Measurements from ENCODE around the gene SKA1.
A peak's percentile ranks its signal among the peaks of the same experiment; 100 is the strongest.

Gene SKA1, protein sequence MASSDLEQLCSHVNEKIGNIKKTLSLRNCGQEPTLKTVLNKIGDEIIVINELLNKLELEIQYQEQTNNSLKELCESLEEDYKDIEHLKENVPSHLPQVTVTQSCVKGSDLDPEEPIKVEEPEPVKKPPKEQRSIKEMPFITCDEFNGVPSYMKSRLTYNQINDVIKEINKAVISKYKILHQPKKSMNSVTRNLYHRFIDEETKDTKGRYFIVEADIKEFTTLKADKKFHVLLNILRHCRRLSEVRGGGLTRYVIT

DNA sequence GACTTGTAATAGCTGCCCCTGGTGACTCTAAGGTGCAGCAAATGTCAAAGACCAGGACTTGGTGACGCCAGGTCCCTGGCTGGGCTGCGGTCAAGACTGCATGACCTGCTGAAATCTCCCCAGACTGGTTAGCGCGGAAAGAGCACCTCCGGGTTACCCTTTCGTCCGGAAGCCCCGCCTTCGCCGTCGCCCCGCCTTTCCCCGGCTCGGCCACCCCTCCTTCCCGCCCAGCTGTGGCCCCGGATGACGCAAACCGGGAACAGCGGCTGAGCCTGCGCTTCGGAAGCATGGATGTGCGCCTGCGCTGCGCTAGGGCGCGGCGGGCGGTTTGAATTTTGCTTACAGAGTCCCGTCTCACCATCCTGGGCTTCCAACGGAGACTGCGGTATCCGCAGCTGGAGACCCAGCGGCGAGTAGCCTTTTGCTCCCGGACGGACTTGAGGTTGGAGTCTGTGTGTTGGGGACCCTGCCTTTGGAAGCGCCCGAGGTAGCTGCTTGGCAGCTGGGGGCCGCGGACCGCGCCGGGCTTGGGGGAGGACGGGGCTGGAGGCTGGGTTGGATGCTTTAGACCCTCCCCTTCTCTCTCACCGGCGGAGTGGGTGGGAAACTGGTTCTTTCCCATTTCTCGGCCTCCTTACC lies at the start of gene SKA1:
TSS of gene SKA1 (plus strand) at position 294 of the 639 bp plus-strand sequence. CDS start 785 bp downstream, outside the sequence.
- peak; percentile 87 for FAIRE-seq

DNA sequence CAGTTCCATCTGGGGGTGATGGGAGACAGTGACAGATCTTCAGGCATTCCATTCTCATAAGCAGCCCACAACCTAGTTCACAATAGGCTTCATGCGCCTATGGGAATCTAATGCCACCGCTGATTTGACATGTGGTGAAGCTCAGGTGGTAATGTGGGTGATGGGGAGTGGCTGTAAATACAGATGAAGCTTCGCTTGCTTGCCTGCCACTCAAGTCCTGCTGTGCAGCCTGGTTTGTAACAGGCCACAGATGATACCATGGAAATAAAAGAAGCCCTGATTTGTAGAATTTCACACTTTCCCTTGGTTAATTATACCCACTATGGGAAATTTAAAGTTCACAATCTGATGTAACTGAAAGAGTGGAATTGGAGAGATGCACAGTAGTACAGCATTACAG lies 46.9 kb upstream of the SKA1 start:
- FAIRE-seq, result no peak

DNA sequence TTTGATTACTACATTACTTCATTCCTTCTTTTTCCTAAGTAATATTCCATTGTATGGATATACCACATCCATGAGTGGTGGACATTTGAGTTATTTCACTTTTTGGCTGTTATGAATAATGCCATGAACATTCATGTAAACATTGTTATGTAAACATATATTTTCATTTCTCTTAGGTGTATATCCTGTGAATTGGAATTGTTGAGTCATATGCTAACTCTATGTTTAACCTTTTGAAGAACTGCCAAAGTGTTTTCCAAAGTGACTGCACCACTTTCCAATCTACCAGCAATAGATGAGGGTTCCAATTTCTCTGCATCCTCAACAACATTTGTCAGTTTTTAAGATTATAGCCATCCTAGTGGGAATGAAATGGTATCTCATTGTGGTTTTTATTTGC lies 44.7 kb upstream of the SKA1 start:
- no peak for FAIRE-seq

DNA sequence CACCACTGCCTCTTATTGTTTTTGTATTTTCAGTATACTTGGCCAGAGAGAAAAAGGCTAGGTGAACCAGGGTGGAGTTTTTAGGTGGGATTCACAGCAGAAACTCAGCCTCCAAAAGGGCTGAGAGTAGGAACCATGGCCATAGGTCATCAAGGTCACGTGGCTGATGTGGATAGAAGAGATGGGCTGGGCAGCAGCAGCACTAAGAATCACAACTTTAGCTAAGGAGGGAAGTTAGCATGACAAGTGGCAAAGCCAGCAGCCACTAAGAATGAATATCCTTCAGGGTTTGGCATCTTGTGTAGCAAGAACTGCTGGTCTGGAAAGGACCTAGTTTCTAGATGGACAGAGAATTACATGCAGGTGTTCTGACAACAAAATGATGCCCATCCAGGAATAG lies 43.2 kb upstream of the SKA1 start:
- FAIRE-seq, result no peak

DNA sequence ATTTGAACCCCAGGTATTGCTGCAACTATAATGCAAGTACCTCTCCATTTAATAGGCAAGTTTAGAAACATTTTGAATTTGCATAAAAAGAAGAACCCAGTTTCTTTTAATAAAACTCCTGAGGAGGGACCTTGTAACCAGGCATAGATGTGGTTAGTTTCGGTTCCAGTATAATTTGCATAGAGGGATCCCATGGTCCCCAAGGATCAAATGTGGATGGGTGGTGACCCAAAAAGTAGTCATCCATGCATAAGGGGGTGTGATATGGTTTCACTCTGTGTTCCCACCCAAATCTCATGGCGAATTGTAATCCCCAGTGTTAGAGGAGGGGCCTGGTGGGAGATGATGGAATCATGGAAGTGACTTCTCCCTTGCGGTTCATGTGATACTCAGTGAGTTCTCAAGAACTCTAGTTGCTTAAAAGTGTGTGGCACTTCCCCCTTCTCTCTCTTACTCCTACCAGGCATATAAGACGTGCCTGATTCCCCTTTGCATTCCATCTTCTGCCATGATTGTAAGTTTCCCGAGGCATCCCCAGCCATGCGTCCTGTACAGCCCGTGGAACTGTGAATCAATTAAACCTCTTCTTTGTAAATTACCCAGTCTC lies 40.2 kb upstream of the SKA1 start:
- no peak for FAIRE-seq

DNA sequence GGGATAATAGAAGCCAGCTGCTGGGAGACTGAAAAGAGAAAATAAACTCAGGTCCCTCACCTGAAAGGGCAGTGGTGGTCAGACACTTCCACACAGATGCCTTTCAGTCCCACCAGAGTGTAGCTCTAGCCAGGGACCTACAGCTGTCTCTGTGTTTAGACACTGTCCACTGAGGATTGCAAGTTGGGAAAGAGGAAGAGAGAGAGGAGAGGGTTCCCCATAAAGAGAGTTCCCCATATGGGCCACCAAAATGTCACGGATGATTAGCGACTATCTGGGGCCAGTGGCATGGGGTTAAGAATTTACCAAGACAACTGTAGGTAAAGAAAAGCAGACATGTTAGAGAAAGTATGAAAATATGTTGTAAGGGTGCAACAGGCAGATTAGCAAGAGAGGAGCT lies 36.7 kb upstream of the SKA1 start:
- FAIRE-seq, result no peak

DNA sequence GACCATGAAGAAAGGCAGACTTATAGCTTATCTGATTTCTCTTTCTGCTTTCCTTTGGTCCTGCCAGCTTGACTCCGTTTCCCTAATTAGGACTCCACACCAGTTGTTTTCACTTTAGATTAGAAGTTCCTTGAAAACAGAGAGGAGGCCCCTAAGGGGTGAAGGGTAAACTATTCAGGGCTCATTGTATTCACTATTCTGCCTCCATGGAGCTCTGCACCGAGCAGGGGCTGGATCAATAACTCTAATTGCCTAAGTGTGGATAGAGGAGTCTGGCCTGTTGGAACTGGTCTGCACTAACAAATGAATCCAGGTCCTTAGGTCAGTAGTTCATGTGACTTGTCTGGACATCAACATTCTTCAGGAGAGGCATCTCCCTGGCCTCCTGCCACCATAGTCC lies 36.1 kb upstream of the SKA1 start:
- no peak for FAIRE-seq

DNA sequence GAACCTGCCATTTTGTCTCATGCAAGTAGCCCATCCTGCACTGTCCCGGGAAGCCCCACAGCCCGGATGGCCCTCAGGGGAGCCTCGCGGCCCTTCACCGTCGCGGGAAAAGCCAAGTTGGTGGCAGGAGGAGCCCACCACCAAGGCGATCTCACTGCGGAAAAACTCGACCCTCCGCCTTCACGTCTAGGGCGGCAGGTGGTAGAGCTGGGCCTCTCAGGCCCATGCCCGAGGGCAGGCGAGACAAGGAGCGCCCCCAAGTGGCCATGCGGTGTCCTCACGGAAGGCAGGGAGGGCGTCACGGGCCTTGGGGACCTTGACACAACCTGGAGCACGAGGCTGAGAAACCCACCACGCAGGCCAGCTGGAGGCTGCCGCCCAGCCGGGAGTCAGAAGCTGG lies 34.8 kb upstream of the SKA1 start:
- no peak for FAIRE-seq

DNA sequence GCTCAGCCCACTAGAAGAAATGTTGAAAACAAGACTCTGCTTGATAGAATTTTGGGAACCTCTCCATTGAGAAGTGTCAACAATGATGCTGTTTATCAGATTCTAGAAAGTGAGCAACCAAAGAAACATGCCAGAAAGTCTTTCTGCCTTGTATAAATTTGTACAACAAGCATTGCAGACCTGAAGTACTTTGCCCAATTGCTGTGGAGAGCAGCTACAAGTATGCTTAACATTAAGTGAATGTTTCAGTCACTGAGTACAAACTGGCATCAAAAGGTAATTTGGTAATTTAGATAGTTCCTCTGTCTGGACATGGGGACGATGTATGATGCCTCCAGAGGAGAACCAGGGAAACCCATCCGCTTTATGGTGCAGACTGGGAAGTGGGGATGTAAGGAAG lies 33.4 kb upstream of the SKA1 start:
- FAIRE-seq, result no peak

DNA sequence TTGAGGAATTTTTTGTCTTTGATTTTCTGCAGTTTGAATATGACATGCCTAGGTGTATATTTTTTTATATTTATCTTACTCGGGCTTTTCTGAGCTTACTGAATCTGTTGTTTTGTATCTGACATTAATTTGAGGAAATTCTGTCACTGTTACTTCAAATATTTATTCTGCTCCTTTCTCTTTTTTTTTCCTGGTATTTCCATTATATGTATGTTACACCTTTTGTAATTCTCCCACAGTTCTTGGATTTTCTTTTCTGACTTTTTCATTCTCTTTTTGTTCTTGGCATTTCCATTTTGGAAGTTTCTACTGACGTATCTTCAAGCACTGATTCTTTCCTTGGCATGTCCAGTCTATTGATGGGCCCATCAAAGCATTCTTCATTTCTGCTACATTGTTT lies 24.1 kb upstream of the SKA1 start:
- FAIRE-seq, result no peak

DNA sequence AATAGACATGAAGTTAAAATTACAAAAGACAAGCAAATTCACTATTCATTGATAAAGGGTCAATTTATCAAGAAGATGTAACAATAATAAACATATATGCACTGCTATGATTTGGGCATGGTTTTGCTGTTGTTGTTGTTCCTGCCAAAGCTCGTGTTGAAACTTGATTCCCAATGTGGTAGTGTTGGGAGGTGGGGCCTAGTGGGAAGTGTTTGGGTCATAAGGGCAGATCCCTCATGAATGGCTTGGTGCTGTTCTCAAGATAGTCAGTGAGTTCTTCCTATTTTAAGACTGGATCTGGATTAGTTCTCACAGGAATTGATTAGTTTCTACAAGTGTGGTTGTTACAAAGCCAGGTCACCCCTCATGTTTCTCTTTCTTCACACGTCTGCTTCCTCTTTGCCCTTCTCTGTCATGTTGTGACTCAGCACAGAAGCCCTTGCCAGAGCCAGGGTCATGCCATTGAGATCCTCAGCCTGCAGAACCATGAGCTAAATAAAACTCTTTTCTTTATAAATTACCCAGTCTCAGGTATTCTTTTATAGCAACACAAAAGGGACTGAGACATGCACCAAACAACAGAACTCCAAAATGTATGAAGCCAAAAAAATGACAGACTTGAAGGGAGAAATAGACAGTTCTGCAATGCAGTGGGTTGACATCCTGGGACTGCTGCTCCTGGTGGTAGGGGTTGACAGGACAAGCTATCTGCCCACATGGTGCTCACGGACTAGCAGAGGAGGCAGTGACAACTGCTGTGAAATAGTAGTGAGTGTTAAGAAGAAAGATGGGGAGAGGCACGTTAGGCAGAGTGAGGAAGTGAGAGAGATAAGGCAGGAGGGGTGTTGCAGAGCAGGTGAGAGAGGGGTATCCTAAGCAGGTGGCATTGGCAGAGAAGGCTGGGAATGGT lies 18.6 kb upstream of the SKA1 start:
- no peak for FAIRE-seq

DNA sequence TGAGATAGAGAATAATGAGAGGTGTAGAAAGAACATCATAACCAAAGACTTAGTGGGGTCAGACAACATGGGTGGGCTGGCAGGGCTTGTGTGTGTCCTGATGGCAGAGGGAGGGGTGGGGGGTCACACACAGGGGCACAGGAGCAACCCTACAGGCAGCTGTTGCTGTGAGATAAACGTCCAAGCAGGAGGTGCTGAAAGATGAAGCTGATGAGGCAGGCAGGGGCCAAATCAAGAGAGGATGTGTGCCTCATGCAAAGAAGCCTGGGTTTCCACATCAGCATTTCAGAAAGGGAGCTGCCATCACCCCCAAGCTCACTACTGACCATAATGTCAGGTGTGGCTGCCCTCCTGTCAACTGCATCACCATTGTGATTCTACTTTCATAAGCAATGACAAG lies 16.0 kb upstream of the SKA1 start:
- no peak for FAIRE-seq

DNA sequence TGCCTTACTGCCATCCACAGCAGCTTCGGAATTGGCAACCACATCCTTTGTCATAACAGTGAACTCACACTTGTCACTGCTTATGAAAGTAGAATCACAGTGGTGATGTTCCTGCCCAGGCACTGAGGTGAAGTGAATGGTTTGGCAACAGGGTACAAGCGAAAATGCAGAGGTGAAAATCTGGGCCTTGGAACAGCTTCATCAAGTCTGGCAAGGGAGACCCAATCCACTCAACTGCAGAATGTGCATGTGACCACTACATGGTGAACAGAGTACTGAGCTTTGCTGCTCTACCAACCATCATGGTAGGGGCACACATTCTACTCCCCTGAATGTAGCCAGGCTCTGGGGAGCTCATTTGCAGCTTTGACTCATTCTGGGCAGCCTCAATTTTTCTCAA lies 15.0 kb upstream of the SKA1 start:
- no peak for FAIRE-seq

DNA sequence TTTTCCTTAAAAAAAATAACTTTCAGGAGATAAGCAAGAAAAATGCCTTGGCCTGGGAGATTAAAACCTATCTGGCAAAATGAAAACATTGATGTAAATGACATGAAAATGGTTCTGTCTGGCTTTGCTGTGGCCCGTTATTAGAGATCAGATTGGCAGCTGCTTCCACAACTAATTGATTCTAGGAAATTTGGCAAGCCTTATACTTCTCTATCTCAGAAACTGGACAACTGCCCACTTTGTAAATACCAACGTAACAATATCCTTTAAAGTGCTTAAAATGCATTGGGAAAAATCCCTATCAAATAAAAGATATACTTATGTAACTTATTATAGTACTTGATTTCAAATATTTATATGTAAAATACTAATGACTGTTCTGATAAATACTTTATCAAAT lies 14.2 kb upstream of the SKA1 start:
- FAIRE-seq, result no peak

DNA sequence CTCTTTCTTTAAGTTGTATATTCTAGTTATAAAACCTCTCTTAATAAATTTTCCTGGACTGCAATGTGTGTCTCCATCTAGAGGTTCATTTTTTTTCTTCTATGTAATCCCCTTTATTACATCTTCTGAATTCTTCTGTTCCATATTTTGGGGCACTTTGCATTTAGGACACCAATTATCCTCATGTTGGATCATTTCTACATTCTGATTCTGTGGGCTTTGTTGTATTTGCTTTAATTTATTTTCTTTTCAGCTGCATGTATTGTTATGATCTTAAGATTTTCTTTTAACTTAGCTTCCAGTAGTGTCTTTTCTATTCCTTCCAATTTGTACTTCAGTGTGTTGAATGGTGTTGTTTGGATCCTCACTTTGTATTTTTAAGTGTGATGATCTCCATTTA lies 5.2 kb upstream of the SKA1 start:
- FAIRE-seq, result no peak

DNA sequence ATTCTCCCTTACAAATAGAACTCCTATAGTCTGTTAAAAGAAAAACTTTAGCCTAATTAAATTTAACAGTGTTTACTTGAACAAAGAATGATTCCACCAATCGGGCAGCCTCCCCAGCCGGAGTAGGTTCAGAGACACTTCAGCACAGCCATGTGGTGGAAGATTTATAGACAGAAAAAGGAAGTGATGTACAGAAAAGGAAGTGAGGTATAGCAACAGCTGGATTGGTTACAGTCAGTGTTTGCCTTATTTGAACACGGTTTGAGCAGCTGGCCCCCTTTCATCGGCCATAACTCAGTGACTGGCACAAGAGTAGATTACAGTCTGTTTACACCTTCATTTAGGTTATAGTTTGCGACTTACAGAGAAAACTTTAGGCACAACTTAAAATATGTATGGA lies 2.1 kb upstream of the SKA1 start:
- FAIRE-seq, result no peak

DNA sequence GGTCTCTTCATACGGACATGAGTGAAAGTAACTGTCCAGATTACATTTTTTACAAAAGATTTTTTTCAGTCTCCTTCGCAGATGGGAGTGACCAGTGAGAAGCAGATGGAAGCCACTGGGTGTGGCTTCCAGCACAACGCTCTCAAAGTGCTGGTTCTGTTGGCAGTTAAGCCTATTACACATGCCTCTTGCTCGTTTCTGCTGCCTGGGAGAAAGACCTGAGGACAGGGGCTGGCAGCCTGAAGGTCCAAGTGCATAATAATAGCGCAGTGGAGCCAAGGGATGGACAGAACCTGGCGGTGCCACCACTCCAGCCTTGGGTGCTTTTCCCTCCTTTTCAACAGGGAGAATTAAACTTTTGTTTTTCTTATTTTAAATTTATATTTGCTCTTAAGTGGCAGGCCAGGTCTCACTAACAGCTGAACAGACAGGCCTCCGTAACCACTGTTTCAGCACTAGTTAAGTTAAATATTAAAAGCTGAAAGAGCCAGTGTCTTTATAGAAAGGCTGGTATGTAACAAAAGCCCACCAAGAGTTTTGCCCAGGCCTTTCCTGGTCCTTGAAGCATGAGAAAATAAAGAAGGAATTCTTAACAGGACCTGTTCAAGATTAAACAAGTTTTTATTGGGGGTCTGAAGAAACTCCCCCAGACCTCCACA lies 1.2 kb upstream of the SKA1 start:
- FAIRE-seq, result no peak

DNA sequence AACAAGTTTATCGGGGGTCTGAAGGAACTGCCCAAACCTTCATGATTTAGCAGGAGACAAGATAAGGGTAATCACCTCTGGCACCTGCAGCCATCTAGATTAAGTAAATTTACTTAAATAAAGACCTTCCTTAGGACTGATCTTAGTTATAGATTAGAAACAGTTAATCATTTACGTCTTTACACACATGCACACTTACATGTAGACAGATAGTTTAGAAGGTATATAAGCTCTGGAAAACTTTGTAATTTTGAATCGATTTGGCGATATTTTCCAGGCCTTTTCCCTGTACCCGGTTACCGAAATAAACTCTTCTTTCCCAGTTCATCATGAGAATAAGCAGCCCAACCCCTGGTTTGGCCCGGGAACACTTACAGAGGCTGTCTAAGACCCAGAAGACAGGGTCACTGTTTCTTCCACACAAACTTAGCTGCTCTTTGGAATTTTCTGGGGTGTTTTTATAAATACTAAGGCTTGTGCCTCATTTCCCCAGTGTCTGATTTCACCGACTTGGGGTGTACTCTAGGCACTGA lies 560 bp upstream of the SKA1 start:
- no peak for FAIRE-seq

DNA sequence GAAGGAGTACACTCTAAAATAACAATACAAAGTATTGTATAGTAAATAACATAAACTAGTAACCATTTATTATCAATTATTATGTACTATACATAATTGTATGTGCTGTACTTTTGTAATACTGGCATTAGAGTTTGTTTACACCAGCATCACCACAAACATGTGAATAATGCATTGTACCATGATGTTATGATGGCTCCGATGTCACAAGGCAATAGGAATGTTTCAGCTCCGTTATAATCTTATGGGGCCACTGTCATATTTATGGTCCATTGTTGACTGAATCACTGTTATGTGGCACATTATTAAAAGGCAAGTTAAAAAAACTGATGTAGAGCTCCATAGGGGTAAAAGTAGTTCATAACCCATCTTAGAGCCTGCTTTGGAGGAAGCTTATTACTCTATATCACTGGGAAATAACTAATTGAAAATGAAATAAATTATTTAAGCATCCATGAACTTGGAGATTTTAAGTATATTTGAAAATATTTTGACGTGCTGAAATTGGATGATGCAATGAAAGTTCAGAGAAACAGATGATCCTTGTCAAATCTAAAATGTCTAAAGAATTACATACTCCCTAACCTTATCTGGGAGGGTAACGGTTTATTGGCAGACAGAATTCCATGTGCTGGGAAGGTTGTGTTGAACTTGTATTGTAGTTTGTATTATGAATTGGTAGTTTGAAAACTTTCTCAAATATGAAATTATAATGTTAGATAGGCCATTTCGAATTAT lies 2.4 kb downstream of the SKA1 start:
- FAIRE-seq, result no peak

DNA sequence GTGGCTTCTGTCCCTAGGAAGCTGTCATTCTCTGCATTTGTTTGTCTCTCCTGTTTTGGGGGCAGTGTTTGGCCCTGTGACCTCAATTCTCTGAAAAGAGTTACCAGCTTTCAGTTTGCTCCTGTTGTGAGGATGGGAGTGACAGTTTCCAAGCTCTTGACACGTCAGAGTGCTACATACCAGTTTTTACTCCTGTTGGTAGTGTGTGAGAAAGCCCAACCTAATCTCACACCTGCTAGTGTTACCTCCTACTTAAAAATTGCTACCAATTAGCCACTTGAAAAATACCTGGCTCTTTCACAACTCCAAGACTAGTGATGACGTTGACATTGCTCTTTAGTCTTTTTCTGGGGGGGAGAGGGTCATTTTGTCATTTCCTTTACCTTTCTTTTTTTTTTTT lies 14.1 kb downstream of the SKA1 start:
- FAIRE-seq, result no peak

DNA sequence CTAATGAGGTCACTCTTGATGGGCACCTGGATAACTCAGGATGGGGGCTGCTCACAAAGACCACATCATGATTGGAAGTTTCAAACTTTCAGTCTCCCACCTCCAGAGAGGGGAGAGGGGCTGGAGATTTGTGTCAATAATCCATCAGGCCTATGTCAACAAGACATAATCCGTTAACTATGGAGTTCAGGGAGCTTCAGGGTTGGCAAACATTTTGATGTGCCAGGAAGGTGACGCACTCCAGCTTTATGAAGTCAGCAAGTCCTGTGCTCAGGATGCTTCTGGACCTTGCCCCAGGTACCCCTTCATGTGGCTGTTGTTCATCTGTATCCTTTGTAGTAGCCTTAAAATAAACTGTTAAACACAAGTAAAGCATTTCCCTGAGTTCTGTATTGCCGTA lies 19.0 kb downstream of the SKA1 start:
- no peak for FAIRE-seq

DNA sequence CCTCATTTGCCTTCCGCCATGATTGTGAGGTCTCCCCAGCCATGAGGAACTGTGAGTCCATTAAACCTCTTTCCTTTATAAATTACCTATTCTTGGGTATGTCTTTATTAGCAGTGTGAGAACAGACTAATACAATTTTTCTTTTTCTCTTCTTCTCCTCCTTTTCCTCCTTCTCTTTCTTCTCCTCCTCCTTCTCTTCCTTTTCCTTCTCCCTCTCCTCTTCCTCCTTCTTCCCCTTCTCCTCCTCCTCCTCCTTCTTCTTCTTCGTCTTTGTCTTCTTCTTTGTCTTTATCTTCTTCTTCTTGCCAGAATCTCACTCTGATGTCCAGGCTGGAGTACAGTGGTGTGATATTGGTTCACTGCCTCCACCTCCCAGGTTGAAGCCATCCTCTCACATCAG lies 20.2 kb downstream of the SKA1 start:
- no peak for FAIRE-seq

Data from colon (tissue), 2 donors.